Smooth muscle cell (in vitro differentiated cells): ENCODE results near the gene ACTG1. TPM values are rescaled to one million over a fixed set of nuclear protein-coding genes. Genes with fewer than 3 reads are reported as not detected.

Experiments used
- DNase-seq: peaks from one replicate; lab custom pipeline; 2025; ENCODE audit not compliant: unreplicated experiment; lab: John Stamatoyannopoulos, UW
- H2AFZ ChIP-seq: fragments of 200-600 bp; sonication (generic); 2 replicates; pipeline ENCODE4 v1.6.0; 2016; ENCODE audit warnings: antibody characterized with exemption, low read depth, mild to moderate bottlenecking
- H3F3A ChIP-seq: fragments of 200-600 bp; sonication (generic); 2 replicates; pipeline ENCODE4 v1.6.0; 2017; ENCODE audit warnings: antibody characterized with exemption, low read depth
- H3K27ac ChIP-seq: fragments of 200-600 bp; sonication (generic); 2 replicates; pipeline ENCODE4 v1.5.1; 2016; ENCODE audit warnings: low read depth, mild to moderate bottlenecking
- H3K27me3 ChIP-seq: fragments of 200-600 bp; sonication (generic); 2 replicates; pipeline ENCODE4 v1.6.1; 2016; ENCODE audit warnings: low read depth, mild to moderate bottlenecking
- H3K36me3 ChIP-seq: fragments of 200-600 bp; sonication (generic); 2 replicates; pipeline ENCODE4 v1.5.1; 2016; ENCODE audit warnings: low read depth
- H3K4me1 ChIP-seq: fragments of 200-600 bp; sonication (generic); 2 replicates; pipeline ENCODE4 v1.5.1; 2016; ENCODE audit warnings: low read depth
- H3K4me2 ChIP-seq: fragments of 200-600 bp; sonication (generic); 2 replicates; pipeline ENCODE4 v1.6.0; 2016; ENCODE audit warnings: mild to moderate bottlenecking
- H3K4me3 ChIP-seq: fragments of 200-600 bp; sonication (generic); 2 replicates; pipeline ENCODE4 v1.5.1; 2016; ENCODE audit warnings: mild to moderate bottlenecking
- H3K79me2 ChIP-seq: fragments of 200-600 bp; sonication (generic); 2 replicates; pipeline ENCODE4 v1.6.0; 2016; ENCODE audit warnings: low read depth, mild to moderate bottlenecking
- H3K9ac ChIP-seq: fragments of 200-600 bp; sonication (generic); 2 replicates; pipeline ENCODE4 v1.6.0; 2016; ENCODE audit warnings: low read depth
- H3K9me3 ChIP-seq: fragments of 200-600 bp; sonication (generic); replicated peaks from 2 replicates; pipeline ENCODE4 v1.5.1; 2016; ENCODE audit warnings: low read depth
- H4K20me1 ChIP-seq: fragments of 200-600 bp; sonication (generic); 2 replicates; pipeline ENCODE4 v1.6.0; 2016; ENCODE audit warnings: low read depth
- CTCF ChIP-seq: fragments of 200-600 bp; sonication (generic); IDR thresholded peaks from 2 replicates; pipeline ENCODE4 v1.5.1; 2017; ENCODE audit warnings: borderline replicate concordance, mild to moderate bottlenecking, antibody characterized with exemption; ENCODE audit not compliant: insufficient read depth, poor library complexity, severe bottlenecking
- WGBS: methylation state at CpG from one replicate; pipeline ENCODE4 v1.1.7; 2016; ENCODE audit warnings: low lambda C conversion rate; 5-methylcytosine and 5-hydroxymethylcytosine counted together
- polyA plus RNA-seq: library from polyadenylated mRNA; unstranded; fragments of >200 nt; fragmentation: Nextera tagmentation; extraction: Ambion mirVana; gene quantifications from 2 replicates; pipeline ENCODE4 v1.2.1, GENCODE V29; 2016
- total RNA-seq: library from RNA; depleted of rRNA; stranded (reverse); fragments of >200 nt; gene quantifications from 2 replicates; pipeline ENCODE4 v1.2.3, GENCODE V29; 2014

ACTG1 gene
- total and polyA plus RNA-seq, 2 experiments from 2014 or later: 5,332 to 6,793 TPM

DNA sequence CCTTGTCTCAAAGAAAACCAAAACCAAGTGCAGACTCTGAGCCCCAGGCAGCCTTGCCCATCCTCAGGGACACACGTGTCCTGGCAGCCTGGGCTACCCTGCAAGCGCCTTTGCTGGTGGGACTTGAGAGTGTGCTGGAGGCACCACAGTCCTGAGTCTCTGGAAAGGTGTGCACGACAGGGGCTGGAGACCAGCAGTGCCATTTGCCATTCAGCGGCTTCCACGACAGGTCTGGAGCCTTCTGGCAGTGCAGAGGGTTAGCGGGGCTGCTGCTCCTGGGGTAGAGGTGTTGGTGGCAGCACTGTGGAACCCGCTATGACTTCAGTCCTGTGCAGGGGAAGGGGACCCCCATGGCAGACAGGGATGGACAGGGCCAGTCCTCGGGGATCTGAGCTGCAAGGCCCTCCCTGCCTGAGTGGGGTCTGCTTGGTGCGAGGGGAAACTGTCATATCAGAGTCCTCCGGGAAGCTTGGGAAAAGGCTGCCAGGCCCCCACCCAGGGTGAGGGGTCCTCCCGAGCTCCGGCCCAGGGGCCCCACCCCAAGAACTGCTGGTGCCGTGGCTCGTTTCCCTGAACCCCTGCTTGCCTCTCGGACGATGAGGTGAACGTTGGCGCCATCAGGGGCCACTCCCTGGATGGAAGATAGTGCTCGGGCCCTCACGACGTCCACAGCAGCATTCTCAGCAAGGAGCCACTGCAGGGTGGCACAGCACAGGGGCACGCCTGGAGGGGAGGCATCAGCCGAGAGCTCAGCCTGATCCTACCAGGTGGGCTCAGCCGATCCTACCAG lies 32.8 kb upstream of the ACTG1 start:
- Histone ChIP-seq H3K27me3 (no peaks in the 10 kb centered on the region), H3K27ac (no peak overlapping the region), H3K36me3 (no peaks in the 10 kb centered on the region), H3K4me2 (no peak overlapping the region), H3K4me1 (no peaks in the 10 kb centered on the region), H3K79me2 (peaks cover 6% of the 10 kb centered on the region), H2AFZ (no peak overlapping the region), H4K20me1 (peaks cover 5% of the 10 kb centered on the region), H3K4me3 (no peak overlapping the region), H3K9ac (no peak overlapping the region), H3F3A (no peaks in the 10 kb centered on the region), H3K9me3 (no peaks in the 10 kb centered on the region)
- DNase-seq: no peak
- no peak for TF ChIP-seq CTCF
- WGBS: 94% methylated on average over 20 of the region's 24 CpGs

DNA sequence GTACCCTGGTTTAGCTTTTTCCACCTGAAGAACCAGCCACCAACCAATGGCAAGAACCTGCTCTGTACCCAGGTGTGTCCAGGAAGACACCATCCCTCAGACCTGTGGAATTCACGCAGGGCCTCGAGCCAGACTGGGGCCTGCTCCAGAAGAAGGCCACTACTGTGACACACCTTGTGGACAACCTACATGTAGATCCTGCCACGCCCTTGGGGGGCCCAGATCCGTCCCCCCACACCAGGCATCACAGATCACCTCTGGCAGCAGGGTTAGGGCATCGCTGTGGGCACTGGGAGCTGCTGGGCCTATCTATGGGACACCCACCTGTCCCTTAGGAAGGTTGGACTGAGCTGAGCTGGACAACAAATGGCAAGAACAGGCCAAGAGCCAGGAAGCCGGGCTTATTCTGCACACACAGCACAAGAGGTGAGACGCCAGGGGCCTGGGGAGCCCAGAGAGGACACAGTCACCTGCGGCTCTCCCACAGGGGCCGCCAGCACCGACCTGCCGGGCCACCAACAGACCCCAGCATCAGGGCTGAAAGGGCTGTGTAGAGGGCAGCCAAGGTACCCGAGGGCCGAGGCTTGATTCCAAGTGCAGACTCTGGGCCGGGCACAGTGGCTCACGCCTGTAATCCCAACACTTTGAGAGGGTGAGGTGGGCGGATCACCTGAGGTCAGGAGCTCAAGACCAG lies 31.8 kb upstream of the ACTG1 start:
- Histone ChIP-seq H3K27ac (no peak overlapping the region), H3K36me3 (no peaks in the 10 kb centered on the region), H3K4me1 (no peaks in the 10 kb centered on the region), H3K4me2 (no peak overlapping the region), H3K9me3 (no peaks in the 10 kb centered on the region), H2AFZ (no peak overlapping the region), H3F3A (no peaks in the 10 kb centered on the region), H3K4me3 (no peak overlapping the region), H3K27me3 (no peaks in the 10 kb centered on the region), H3K79me2 (peaks cover 1% of the 10 kb centered on the region), H3K9ac (no peak overlapping the region), H4K20me1 (peaks cover 3% of the 10 kb centered on the region)
- TF ChIP-seq CTCF: no peak
- 93% methylated on average over 16 of the region's 16 CpGs for WGBS
- DNase-seq: no peak

GRCh38 chr17:81543756-81544155 lies 31.2 kb upstream of the ACTG1 start:
- DNase-seq: no peak
- Histone ChIP-seq H3K4me2 (no peak overlapping the region), H2AFZ (no peak overlapping the region), H3K27me3 (no peaks in the 10 kb centered on the region), H3K27ac (no peak overlapping the region), H3K4me3 (no peak overlapping the region), H3K36me3 (no peaks in the 10 kb centered on the region), H3K9ac (no peak overlapping the region), H4K20me1 (peaks cover 1% of the 10 kb centered on the region), H3F3A (no peaks in the 10 kb centered on the region), H3K4me1 (no peaks in the 10 kb centered on the region), H3K9me3 (no peaks in the 10 kb centered on the region), H3K79me2 (no peaks in the 10 kb centered on the region)
- WGBS: 98% methylated on average over 15 of the region's 15 CpGs
- no peak for TF ChIP-seq CTCF
